Hepatocyte (in vitro differentiated cells): ENCODE data around the gene FBH1. TPM values are rescaled to one million over a fixed set of nuclear protein-coding genes. Genes with fewer than 3 reads are reported as not detected.

Source experiments
- DNase-seq: peaks from one replicate; pipeline ENCODE4 v3.0.0-alpha.2; 2016; ENCODE audit warnings: low spot score
- H2AFZ ChIP-seq: fragments of 200-600 bp; sonication (generic); 2 replicates; pipeline ENCODE4 v1.6.0; 2016; ENCODE audit warnings: antibody characterized with exemption, mild to moderate bottlenecking
- H3K27ac ChIP-seq: fragments of 200-600 bp; sonication (generic); 2 replicates; pipeline ENCODE4 v1.5.1; 2016; ENCODE audit warnings: mild to moderate bottlenecking
- H3K27me3 ChIP-seq: fragments of 200-600 bp; sonication (generic); 2 replicates; pipeline ENCODE4 v1.6.1; 2016
- H3K36me3 ChIP-seq: fragments of 200-600 bp; sonication (generic); replicated peaks from 2 replicates; pipeline ENCODE4 v1.5.1; 2016; ENCODE audit warnings: low read depth; ENCODE audit not compliant: insufficient read depth
- H3K4me1 ChIP-seq: fragments of 200-600 bp; sonication (generic); 2 replicates; pipeline ENCODE4 v1.5.1; 2016; ENCODE audit warnings: mild to moderate bottlenecking, moderate library complexity; ENCODE audit not compliant: insufficient read depth
- H3K4me2 ChIP-seq: fragments of 200-600 bp; sonication (generic); 2 replicates; pipeline ENCODE4 v1.6.0; 2016
- H3K4me3 ChIP-seq: fragments of 200-600 bp; sonication (generic); 2 replicates; pipeline ENCODE4 v1.5.1; 2016; ENCODE audit warnings: mild to moderate bottlenecking
- H3K79me2 ChIP-seq: fragments of 200-600 bp; sonication (generic); 2 replicates; pipeline ENCODE4 v1.6.0; 2017; ENCODE audit warnings: mild to moderate bottlenecking
- H3K9me2 ChIP-seq: fragments of 200-600 bp; sonication (generic); replicated peaks from 2 replicates; pipeline ENCODE4 v1.6.0; 2017; ENCODE audit warnings: mild to moderate bottlenecking; ENCODE audit not compliant: insufficient read depth
- H3K9me3 ChIP-seq: fragments of 200-600 bp; sonication (generic); 2 replicates; pipeline ENCODE4 v1.5.1; 2016; ENCODE audit warnings: low read depth, mild to moderate bottlenecking
- H4K20me1 ChIP-seq: fragments of 200-600 bp; sonication (generic); 2 replicates; pipeline ENCODE4 v1.6.0; 2016; ENCODE audit warnings: mild to moderate bottlenecking; ENCODE audit not compliant: insufficient read depth, poor library complexity, severe bottlenecking
- EZH2 ChIP-seq: fragments of 200-600 bp; sonication (generic); IDR thresholded peaks from 2 replicates; pipeline ENCODE4 v1.6.1; 2016; ENCODE audit warnings: antibody characterized with exemption, mild to moderate bottlenecking, borderline replicate concordance
- EZH2phosphoT487 ChIP-seq: fragments of 200-600 bp; sonication (generic); IDR thresholded peaks from one replicate; pipeline ENCODE4 v1.6.1; 2018; ENCODE audit warnings: antibody characterized with exemption, mild to moderate bottlenecking, low read depth, moderate library complexity; ENCODE audit not compliant: unreplicated experiment, severe bottlenecking
- WGBS: methylation state at CpG from one replicate; pipeline ENCODE4 v1.1.6; 2016; ENCODE audit warnings: low lambda C conversion rate; ENCODE audit errors: missing lambda C conversion rate; 5-methylcytosine and 5-hydroxymethylcytosine counted together
- polyA plus RNA-seq: library from polyadenylated mRNA; unstranded; fragments of >200 nt; fragmentation: Nextera tagmentation; extraction: Ambion mirVana; gene quantifications from 2 replicates; pipeline ENCODE4 v1.2.1, GENCODE V29; 2016
- total RNA-seq: library from RNA; depleted of rRNA; stranded (reverse); fragments of >200 nt; gene quantifications from 2 replicates; pipeline ENCODE4 v1.2.3, GENCODE V29; 2014
- TF ChIP-seq, protein P1 (sequence below): fragments of 200-600 bp; sonication (generic); IDR thresholded peaks from 2 replicates; pipeline ENCODE4 v1.5.1; 2016; ENCODE audit warnings: antibody characterized with exemption, mild to moderate bottlenecking; ENCODE audit not compliant: poor library complexity

Gene FBH1
- total and polyA plus RNA-seq, 2 experiments from 2014 or later = 66.4 to 80.3 TPM

DNA sequence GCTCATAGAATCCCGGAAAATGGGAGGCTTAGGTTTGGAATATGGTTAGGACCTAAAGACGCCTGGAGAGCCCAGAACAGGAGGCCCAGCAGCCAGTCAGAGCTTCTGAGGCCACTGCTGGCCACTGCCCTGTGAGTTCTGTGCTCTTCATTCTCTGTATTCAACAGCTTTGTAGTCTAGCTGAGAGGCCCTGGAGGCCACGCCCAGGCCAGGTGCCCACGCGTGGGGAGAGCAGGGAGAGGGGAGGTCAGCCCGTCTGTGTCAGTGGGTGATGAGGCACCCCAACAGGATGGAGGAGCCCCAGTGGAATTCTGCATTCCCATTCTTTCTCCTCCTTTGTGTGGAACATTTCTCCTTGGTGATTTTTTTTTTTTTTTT, 58.2 kb downstream of the FBH1 start:
- H3K36me3 ChIP-seq = no peaks in the 10 kb centered on the region
- H3K4me2 ChIP-seq = no peak overlapping the region
- H3K27ac ChIP-seq = no peak overlapping the region
- H3K4me3 ChIP-seq = no peak overlapping the region
- TF ChIP-seq, protein P1, sequence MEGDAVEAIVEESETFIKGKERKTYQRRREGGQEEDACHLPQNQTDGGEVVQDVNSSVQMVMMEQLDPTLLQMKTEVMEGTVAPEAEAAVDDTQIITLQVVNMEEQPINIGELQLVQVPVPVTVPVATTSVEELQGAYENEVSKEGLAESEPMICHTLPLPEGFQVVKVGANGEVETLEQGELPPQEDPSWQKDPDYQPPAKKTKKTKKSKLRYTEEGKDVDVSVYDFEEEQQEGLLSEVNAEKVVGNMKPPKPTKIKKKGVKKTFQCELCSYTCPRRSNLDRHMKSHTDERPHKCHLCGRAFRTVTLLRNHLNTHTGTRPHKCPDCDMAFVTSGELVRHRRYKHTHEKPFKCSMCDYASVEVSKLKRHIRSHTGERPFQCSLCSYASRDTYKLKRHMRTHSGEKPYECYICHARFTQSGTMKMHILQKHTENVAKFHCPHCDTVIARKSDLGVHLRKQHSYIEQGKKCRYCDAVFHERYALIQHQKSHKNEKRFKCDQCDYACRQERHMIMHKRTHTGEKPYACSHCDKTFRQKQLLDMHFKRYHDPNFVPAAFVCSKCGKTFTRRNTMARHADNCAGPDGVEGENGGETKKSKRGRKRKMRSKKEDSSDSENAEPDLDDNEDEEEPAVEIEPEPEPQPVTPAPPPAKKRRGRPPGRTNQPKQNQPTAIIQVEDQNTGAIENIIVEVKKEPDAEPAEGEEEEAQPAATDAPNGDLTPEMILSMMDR = no peak
- TF ChIP-seq EZH2 = no peak
- TF ChIP-seq EZH2phosphoT487 = no peak
- H3K27me3 ChIP-seq = no peaks in the 10 kb centered on the region
- no peaks in the 10 kb centered on the region for H4K20me1 ChIP-seq
- peaks cover 12% of the 10 kb centered on the region for H3K4me1 ChIP-seq
- WGBS = 82% methylated on average over 6 of the region's 6 CpGs
- DNase-seq = no peak
- no peaks in the 10 kb centered on the region for H3K9me3 ChIP-seq
- no peaks in the 10 kb centered on the region for H3K79me2 ChIP-seq
- H2AFZ ChIP-seq = no peak overlapping the region
- H3K9me2 ChIP-seq = no peaks in the 10 kb centered on the region

DNA sequence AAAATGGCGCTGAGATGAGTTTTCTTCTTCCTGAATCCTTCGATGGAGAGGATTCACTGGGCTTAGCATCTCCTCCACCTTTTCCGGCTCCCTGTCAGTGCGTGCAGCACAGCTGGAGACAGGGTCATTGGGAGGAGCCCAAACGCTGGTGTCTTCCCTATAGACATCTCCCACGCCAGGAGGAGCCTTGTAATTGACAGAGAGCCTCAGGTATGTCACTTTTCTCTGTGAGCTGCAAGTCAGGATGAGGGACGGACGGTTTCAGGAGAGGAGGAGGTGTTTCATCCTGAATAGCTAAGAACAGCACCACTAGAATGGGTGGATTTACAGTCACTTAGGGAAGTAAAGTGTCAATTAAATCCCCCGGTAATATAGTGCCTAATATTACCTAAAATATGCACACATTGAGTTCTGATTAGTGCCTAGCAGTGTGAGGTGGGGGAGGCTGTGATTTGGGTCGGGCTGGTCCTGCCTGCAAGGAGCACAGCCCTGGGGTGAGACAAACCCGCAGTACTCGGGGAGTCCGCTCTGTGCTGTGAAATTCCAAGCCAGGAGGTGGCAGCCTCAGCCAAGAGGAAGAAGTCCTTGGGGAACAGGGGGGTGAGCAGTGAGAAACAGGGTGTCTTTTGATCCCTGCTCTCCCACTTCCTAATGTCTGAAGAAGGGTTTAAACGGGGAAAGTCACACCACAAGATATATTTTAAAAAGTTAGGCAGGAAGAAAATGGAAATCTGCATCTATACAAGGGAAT, 59.1 kb downstream of the FBH1 start:
- H3K79me2 ChIP-seq = no peaks in the 10 kb centered on the region
- no peaks in the 10 kb centered on the region for H3K9me2 ChIP-seq
- TF ChIP-seq EZH2 = no peak
- TF ChIP-seq, protein P1 = peak; percentile 57
- H3K4me3 ChIP-seq = no peak overlapping the region
- no peak overlapping the region for H3K27ac ChIP-seq
- DNase-seq = peak; percentile 57
- 48% methylated on average over 14 of the region's 14 CpGs for WGBS
- no peaks in the 10 kb centered on the region for H4K20me1 ChIP-seq
- no peaks in the 10 kb centered on the region for H3K36me3 ChIP-seq
- no peak overlapping the region for H2AFZ ChIP-seq
- H3K9me3 ChIP-seq = no peaks in the 10 kb centered on the region
- H3K4me2 ChIP-seq = no peak overlapping the region
- H3K27me3 ChIP-seq = no peaks in the 10 kb centered on the region
- peaks cover 7% of the 10 kb centered on the region for H3K4me1 ChIP-seq

DNA sequence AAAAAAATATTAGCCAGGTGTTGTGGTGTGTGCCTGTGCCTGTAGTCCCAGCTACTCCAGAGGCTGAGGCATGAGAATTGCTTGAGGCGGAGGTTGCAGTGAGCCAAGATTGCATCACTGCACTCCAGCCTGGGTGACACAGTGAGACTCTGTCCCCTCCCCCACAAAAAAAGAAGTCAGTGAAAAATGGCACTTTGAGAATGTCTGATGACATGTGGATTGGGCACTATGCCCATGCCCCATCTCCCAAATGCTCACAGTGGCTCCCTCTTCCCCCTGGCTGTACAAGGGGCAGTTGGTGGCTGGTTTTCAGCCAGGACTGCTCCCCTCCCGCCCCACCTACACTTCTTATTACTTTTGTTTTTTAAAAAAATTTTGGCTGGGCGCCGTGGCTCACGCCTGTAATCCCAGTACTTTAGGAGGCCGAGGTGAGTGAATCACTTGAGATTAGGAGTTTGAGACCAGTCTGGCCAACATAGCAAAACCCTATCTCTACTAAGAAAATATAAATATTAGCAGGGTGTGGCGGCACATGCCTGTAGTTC, 61.2 kb downstream of the FBH1 start:
- H2AFZ ChIP-seq = no peak overlapping the region

More for the DNA sequence above, 61.2 kb downstream of the FBH1 start:
- no peaks in the 10 kb centered on the region for H3K79me2 ChIP-seq
- H3K4me3 ChIP-seq = no peak overlapping the region
- no peaks in the 10 kb centered on the region for H3K36me3 ChIP-seq
- no peaks in the 10 kb centered on the region for H3K9me2 ChIP-seq
- H3K4me2 ChIP-seq = no peak overlapping the region
- H3K9me3 ChIP-seq = no peaks in the 10 kb centered on the region
- H3K27ac ChIP-seq = no peak overlapping the region
- no peaks in the 10 kb centered on the region for H3K4me1 ChIP-seq
- TF ChIP-seq, protein P1 = no peak
- TF ChIP-seq EZH2phosphoT487 (no peak), EZH2 (no peak)
- no peaks in the 10 kb centered on the region for H4K20me1 ChIP-seq
- DNase-seq = no peak
- WGBS = 70% methylated on average over 7 of the region's 7 CpGs
- no peaks in the 10 kb centered on the region for H3K27me3 ChIP-seq
